Astrocyte of the cerebellum (primary cell): ENCODE results near the gene MYLK2.

Source experiments
- DNase-seq: peaks from one replicate; pipeline ENCODE4 v3.0.0-alpha.2; 2011; ENCODE audit warnings: low read depth
- H3K4me3 ChIP-seq: 2 replicates; pipeline ENCODE4 v1.5.1; 2011; ENCODE audit warnings: mild to moderate bottlenecking, low read depth, low read length, moderate library complexity
- CTCF ChIP-seq: IDR thresholded peaks from 2 replicates; pipeline ENCODE4 v1.5.1; 2012; ENCODE audit warnings: low read length, low read depth, moderate library complexity, mild to moderate bottlenecking; ENCODE audit errors: missing control alignments
- in situ Hi-C: cut with HindIII; loops from 2 replicates; pipeline ENCODE4 v1.10.0; 2017; ENCODE audit warnings: low sequenced_read_pairs

The MYLK2 gene

GRCh38 chr20:31863296-31864085 lies 44.3 kb downstream of the MYLK2 start:
- in situ Hi-C loops: no loop called here
- TF ChIP-seq CTCF: no peak
- no peak for DNase-seq
- no peak overlapping the region for H3K4me3 ChIP-seq

GRCh38 chr20:31864521-31865400 lies 45.6 kb downstream of the MYLK2 start:
- no peak overlapping the region for H3K4me3 ChIP-seq
- no peak for TF ChIP-seq CTCF
- in situ Hi-C loops: no loop called here
- no peak for DNase-seq

GRCh38 chr20:31866221-31866620 lies 47.1 kb downstream of the MYLK2 start:
- in situ Hi-C loops: no loop called here
- TF ChIP-seq CTCF: no peak
- H3K4me3 ChIP-seq: no peak overlapping the region
- DNase-seq: no peak

GRCh38 chr20:31868853-31869672 lies 49.9 kb downstream of the MYLK2 start:
- in situ Hi-C loops: no loop called here
- no peak overlapping the region for H3K4me3 ChIP-seq
- DNase-seq: no peak
- TF ChIP-seq CTCF: no peak

- DNase-seq: no peak
- in situ Hi-C loops: no loop called here
- peak overlapping the region; percentile 47 for H3K4me3 ChIP-seq
- no peak for TF ChIP-seq CTCF
Measured at GRCh38 chr20:31869673-31869941, 50.5 kb downstream of the MYLK2 start.
